PFSK-1 (cell line): ENCODE results near the gene DPYD.

Experiments used
- FOXP2 ChIP-seq: optimal IDR thresholded peaks from 2 replicates; pipeline ENCODE3; 2011; ENCODE audit warnings: borderline replicate concordance, control low read depth, inconsistent platforms; ENCODE audit not compliant: insufficient read depth; ENCODE audit errors: extremely low read length, extremely low read depth
- POLR2AphosphoS5 ChIP-seq: IDR thresholded peaks from 2 replicates; pipeline ENCODE4 v1.6.1; 2012; ENCODE audit warnings: low read depth, mild to moderate bottlenecking, control low read depth, low read length, moderate library complexity
- SIN3A ChIP-seq: IDR thresholded peaks from 2 replicates; pipeline ENCODE4 v1.6.1; 2012; ENCODE audit warnings: mild to moderate bottlenecking, low read length, moderate library complexity, borderline replicate concordance; ENCODE audit not compliant: insufficient read depth
- TAF1 ChIP-seq: IDR thresholded peaks from 2 replicates; pipeline ENCODE4 v1.6.1; 2012; ENCODE audit warnings: low read length, control low read depth, borderline replicate concordance; ENCODE audit not compliant: insufficient read depth
- TF ChIP-seq, protein P1 (sequence below), 2 experiments: IDR thresholded peaks; 2 replicates each; pipeline versions ENCODE4 v1.6.1 to v1.8.0; 2011 to 2012; ENCODE audit warnings: low read depth in 2 of 2, low read length in 2 of 2, control low read depth in 1 of 2, inconsistent platforms in 1 of 2, mild to moderate bottlenecking in 1 of 2, moderate library complexity in 1 of 2; ENCODE audit not compliant: insufficient read depth in 1 of 2

DNA sequence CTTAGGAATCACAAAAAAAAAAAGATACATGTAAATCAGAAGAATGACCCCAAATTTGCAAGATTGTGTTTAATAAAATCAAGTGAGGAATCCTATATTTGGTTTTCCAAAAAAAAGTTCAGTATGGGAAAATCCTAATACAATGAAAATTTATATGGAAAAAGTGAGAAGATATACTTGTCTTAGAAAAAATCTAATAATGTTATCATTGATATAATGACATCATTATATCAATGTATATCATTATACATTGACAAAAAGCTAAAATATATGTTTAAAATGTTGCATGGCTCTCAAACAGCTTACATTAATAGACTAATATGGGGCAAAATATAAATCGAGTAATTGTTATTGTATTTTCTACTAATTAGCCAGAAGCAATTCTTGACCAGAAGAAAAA lies 37.0 kb downstream of the DPYD start:
- TF ChIP-seq, protein P1, sequence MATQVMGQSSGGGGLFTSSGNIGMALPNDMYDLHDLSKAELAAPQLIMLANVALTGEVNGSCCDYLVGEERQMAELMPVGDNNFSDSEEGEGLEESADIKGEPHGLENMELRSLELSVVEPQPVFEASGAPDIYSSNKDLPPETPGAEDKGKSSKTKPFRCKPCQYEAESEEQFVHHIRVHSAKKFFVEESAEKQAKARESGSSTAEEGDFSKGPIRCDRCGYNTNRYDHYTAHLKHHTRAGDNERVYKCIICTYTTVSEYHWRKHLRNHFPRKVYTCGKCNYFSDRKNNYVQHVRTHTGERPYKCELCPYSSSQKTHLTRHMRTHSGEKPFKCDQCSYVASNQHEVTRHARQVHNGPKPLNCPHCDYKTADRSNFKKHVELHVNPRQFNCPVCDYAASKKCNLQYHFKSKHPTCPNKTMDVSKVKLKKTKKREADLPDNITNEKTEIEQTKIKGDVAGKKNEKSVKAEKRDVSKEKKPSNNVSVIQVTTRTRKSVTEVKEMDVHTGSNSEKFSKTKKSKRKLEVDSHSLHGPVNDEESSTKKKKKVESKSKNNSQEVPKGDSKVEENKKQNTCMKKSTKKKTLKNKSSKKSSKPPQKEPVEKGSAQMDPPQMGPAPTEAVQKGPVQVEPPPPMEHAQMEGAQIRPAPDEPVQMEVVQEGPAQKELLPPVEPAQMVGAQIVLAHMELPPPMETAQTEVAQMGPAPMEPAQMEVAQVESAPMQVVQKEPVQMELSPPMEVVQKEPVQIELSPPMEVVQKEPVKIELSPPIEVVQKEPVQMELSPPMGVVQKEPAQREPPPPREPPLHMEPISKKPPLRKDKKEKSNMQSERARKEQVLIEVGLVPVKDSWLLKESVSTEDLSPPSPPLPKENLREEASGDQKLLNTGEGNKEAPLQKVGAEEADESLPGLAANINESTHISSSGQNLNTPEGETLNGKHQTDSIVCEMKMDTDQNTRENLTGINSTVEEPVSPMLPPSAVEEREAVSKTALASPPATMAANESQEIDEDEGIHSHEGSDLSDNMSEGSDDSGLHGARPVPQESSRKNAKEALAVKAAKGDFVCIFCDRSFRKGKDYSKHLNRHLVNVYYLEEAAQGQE (IDR thresholded peaks at IDR 0.05; ENCODE audit: insufficient read depth in 1 of 2, low read depth in 2 of 2, low read length in 2 of 2) = no peak
- TF ChIP-seq POLR2AphosphoS5 (no peak), SIN3A (no peak), TAF1 (no peak), FOXP2 (no peak)
